Measurements from ENCODE around the gene METTL25B.

Gene METTL25B

GRCh38 chr1:156709757-156710489, 18.3 kb upstream of the METTL25B start:
- H3K27ac ChIP-seq (ENCODE audit: low read length) = no peak overlapping the region
- H3K36me3 ChIP-seq (replicated peaks; ENCODE audit: low read depth, low read length) = no peaks in the 10 kb centered on the region
- H3K79me2 ChIP-seq (ENCODE audit: low read length) = no peaks in the 10 kb centered on the region
- no peaks in the 10 kb centered on the region for H3K9me3 ChIP-seq (ENCODE audit: insufficient read depth, low read length)
- no peak overlapping the region for H3K4me3 ChIP-seq (ENCODE audit: low read length)
- H4K20me1 ChIP-seq (ENCODE audit: insufficient read depth, low read length) = no peaks in the 10 kb centered on the region
- H3K9ac ChIP-seq (ENCODE audit: low read length) = no peak overlapping the region
- no peak overlapping the region for H2AFZ ChIP-seq (ENCODE audit: low read depth, low read length)
- TF ChIP-seq EZH2phosphoT487 (IDR thresholded peaks at IDR 0.05; ENCODE audit: low read depth) (no peak), CTCF (IDR thresholded peaks at IDR 0.05; ENCODE audit: low read depth, low read length) (no peak)
- peaks cover 10% of the 10 kb centered on the region; the same call in 1 of the 2 replicates for H3K4me1 ChIP-seq (ENCODE audit: low read length)
- H3K4me2 ChIP-seq (ENCODE audit: low read length) = no peak overlapping the region
- peaks cover 6% of the 10 kb centered on the region; the same call in 1 of the 2 replicates for H3K27me3 ChIP-seq (ENCODE audit: low read depth, low read length)

- H3K4me3 ChIP-seq (ENCODE audit: low read length) = no peak overlapping the region
- no peaks in the 10 kb centered on the region for H4K20me1 ChIP-seq (ENCODE audit: insufficient read depth, low read length)
- H3K79me2 ChIP-seq (ENCODE audit: low read length) = no peaks in the 10 kb centered on the region
- H3K9ac ChIP-seq (ENCODE audit: low read length) = no peak overlapping the region
- no peaks in the 10 kb centered on the region for H3K9me3 ChIP-seq (ENCODE audit: insufficient read depth, low read length)
- H3K36me3 ChIP-seq (replicated peaks; ENCODE audit: low read depth, low read length) = no peaks in the 10 kb centered on the region
- no peak overlapping the region for H3K4me2 ChIP-seq (ENCODE audit: low read length)
- H3K27ac ChIP-seq (ENCODE audit: low read length) = no peak overlapping the region
- TF ChIP-seq EZH2phosphoT487 (IDR thresholded peaks at IDR 0.05; ENCODE audit: low read depth) (no peak), CTCF (IDR thresholded peaks at IDR 0.05; ENCODE audit: low read depth, low read length) (no peak)
- no peak overlapping the region for H2AFZ ChIP-seq (ENCODE audit: low read depth, low read length)
- H3K4me1 ChIP-seq (ENCODE audit: low read length) = peaks cover 4% of the 10 kb centered on the region; the same call in 1 of the 2 replicates
- peaks cover 3% of the 10 kb centered on the region; the same call in 1 of the 2 replicates for H3K27me3 ChIP-seq (ENCODE audit: low read depth, low read length)
Measured at GRCh38 chr1:156711011-156711817, 17.1 kb upstream of the METTL25B start.

- H2AFZ ChIP-seq (ENCODE audit: low read depth, low read length) = no peak overlapping the region
Measured at GRCh38 chr1:156712626-156713025, 15.6 kb upstream of the METTL25B start.

More at GRCh38 chr1:156712626-156713025, 15.6 kb upstream of the METTL25B start:
- no peak overlapping the region for H3K27ac ChIP-seq (ENCODE audit: low read length)
- no peak for TF ChIP-seq EZH2phosphoT487 (IDR thresholded peaks at IDR 0.05; ENCODE audit: low read depth)
- no peak for TF ChIP-seq CTCF (IDR thresholded peaks at IDR 0.05; ENCODE audit: low read depth, low read length)
- no peaks in the 10 kb centered on the region for H3K36me3 ChIP-seq (replicated peaks; ENCODE audit: low read depth, low read length)
- H3K79me2 ChIP-seq (ENCODE audit: low read length) = no peaks in the 10 kb centered on the region
- H4K20me1 ChIP-seq (ENCODE audit: insufficient read depth, low read length) = no peaks in the 10 kb centered on the region
- H3K4me3 ChIP-seq (ENCODE audit: low read length) = no peak overlapping the region
- no peaks in the 10 kb centered on the region for H3K9me3 ChIP-seq (ENCODE audit: insufficient read depth, low read length)
- H3K4me2 ChIP-seq (ENCODE audit: low read length) = no peak overlapping the region
- H3K4me1 ChIP-seq (ENCODE audit: low read length) = no peaks in the 10 kb centered on the region
- no peaks in the 10 kb centered on the region for H3K27me3 ChIP-seq (ENCODE audit: low read depth, low read length)
- no peak overlapping the region for H3K9ac ChIP-seq (ENCODE audit: low read length)
